ACHN (cell line): ENCODE data around the gene ITPR1.

ENCODE experiments used
- DNase-seq: peaks from one replicate; pipeline ENCODE4 v3.0.0-alpha.2; 2015
- in situ Hi-C: cut with HindIII; loops from 2 replicates; pipeline ENCODE4 v1.10.0; 2017; ENCODE audit warnings: low sequenced_read_pairs, low pct_ligation_motif_present, low pct_unique_long_range_greater_than_20kb

The ITPR1 gene

GRCh38 chr3:4644951-4645350 is 151.8 kb downstream of the ITPR1 start:
- DNase-seq = no peak
- in situ Hi-C loops = no loop called here

DNA sequence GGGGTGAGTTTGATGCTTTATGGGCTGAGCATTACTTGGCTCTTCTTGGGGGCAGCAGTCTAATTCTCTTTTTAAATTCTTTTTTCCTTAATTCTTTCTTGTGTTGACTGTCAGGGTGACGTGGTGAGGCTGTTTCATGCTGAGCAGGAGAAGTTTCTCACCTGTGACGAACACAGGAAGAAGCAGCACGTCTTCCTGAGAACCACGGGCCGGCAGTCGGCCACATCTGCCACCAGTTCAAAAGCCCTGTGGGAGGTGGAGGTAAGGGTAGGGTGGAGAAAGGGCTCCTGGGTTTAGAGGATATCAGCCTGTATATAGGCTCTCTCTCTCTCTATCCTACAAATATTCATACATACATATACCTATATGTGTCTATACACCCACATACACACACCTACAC is 152.3 kb downstream of the ITPR1 start:
- in situ Hi-C loops = no loop called here
- DNase-seq = no peak

- DNase-seq = no peak
- in situ Hi-C loops = no loop called here
Measured at GRCh38 chr3:4647411-4647810, 154.3 kb downstream of the ITPR1 start.

- DNase-seq = no peak
- in situ Hi-C loops = no loop called here
Measured at GRCh38 chr3:4655145-4656045, 162.2 kb downstream of the ITPR1 start.

GRCh38 chr3:4656059-4656458 is 162.9 kb downstream of the ITPR1 start:
- in situ Hi-C loops = no loop called here
- DNase-seq = peak; percentile 67

- no peak for DNase-seq
- in situ Hi-C loops = no loop called here
Measured at GRCh38 chr3:4656626-4657328, 163.6 kb downstream of the ITPR1 start.

GRCh38 chr3:4660936-4661335 is 167.8 kb downstream of the ITPR1 start:
- DNase-seq = no peak
- in situ Hi-C loops = no loop called here

- no peak for DNase-seq
- in situ Hi-C loops = no loop called here
Measured at GRCh38 chr3:4664412-4664811, 171.3 kb downstream of the ITPR1 start.

DNA sequence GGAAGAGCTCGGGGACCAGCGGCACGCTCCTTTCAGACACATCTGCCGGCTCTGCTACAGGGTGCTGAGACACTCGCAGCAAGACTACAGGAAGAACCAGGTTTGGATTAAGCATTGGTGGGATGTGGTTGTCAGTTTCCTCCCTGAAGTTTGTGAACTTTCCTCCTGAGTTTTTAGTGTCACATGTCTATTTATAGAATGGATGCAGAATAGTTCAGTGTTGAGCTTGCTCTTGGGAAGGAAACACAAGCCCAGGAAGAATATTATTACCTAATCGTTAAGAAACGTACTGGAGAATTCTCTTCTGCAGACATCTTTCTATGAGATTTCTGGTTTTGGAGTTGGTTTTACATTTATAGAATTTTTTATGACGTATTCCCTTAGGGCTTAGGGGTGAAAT is 172.0 kb downstream of the ITPR1 start:
- in situ Hi-C loops = no loop called here
- DNase-seq = no peak

- in situ Hi-C loops = no loop called here
- no peak for DNase-seq
Measured at GRCh38 chr3:4666071-4666470, 172.9 kb downstream of the ITPR1 start.

DNA sequence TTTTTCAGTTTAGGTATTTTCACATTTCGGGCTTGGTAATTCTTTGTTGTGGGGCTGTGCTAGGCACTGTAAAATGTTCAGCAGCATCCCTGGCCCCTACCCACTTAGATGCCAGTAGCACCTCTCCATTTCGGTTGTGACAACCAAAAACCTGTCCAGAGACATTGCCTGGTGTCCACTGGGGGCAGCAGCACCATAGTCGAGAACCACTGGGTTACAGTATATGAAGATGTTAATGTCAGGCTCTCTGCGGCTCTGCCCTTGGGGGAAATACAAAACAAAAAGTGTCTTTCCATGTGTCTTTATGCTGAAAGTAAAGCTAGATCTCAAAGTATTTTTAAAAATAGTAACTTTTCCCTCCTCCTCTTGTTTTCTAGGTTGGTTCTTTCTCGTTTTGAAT is 177.2 kb downstream of the ITPR1 start:
- in situ Hi-C loops = no loop called here
- DNase-seq = no peak

DNA sequence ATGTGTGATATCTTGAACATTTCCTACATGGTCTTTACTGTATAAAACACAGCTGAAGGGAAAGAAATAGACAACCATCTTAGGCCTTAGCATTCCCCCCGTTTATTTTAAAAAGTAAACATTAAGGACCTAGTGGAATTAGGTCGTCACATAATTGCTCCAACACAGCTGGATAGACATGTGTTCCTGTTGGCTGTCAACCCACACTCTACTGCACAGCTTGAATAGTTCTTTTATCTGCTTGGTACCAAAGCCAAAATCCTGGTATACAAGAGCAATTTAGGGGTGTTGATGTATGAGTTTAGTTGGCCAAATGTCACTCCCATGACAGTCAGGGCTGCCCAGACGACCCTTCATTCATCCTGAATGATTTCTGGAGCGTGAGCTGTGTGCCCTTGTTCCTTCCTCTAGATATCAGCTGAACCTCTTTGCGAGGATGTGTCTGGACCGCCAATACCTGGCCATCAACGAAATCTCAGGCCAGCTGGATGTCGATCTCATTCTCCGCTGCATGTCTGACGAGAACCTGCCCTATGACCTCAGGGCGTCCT is 179.7 kb downstream of the ITPR1 start:
- in situ Hi-C loops = no loop called here
- no peak for DNase-seq

- DNase-seq = no peak
Measured at GRCh38 chr3:4674216-4674615, 181.1 kb downstream of the ITPR1 start.

GRCh38 chr3:4675704-4676103 is 182.6 kb downstream of the ITPR1 start:
- no peak for DNase-seq
- in situ Hi-C loops = no loop called here

More at GRCh38 chr3:4674216-4674615, 181.1 kb downstream of the ITPR1 start:
- in situ Hi-C loops = no loop called here

GRCh38 chr3:4678320-4678719 is 185.2 kb downstream of the ITPR1 start:
- DNase-seq = no peak
- in situ Hi-C loops = no loop called here

GRCh38 chr3:4680227-4680691 is 187.1 kb downstream of the ITPR1 start:
- DNase-seq = no peak
- in situ Hi-C loops = no loop called here

DNA sequence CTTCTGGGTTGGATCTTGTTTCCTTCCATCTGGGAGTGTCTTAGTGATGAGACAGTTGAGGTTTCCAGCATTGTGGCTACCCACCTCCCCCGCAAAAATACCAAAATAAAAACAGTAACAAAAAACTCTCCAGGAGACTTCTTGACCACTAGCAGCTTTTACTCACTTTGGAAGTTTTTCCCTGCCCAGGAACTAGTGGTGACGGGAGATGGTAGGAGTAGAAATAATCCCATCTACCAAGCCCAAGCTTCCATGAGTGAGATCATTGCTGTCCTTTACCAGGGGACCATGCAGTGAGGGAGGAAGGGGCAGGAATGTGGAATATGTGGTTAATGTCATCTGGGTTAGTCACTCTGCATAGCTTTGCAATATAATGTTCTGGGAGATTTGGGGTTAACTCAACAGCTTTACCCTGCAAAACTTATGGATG is 187.7 kb downstream of the ITPR1 start:
- DNase-seq = peak; percentile 45
- in situ Hi-C loops = no loop called here

- no peak for DNase-seq
- in situ Hi-C loops = no loop called here
Measured at GRCh38 chr3:4681301-4681700, 188.2 kb downstream of the ITPR1 start.

GRCh38 chr3:4684117-4684516 is 191.0 kb downstream of the ITPR1 start:
- in situ Hi-C loops = no loop called here
- no peak for DNase-seq
